ENCODE measurements around the gene DYSF.

GRCh38 chr2:71620851-71621251 is 167.5 kb downstream of the DYSF start:
- no peak for TF ChIP-seq POLR2AphosphoS5 (IDR thresholded peaks at IDR 0.05; ENCODE audit: low read depth, low read length)
- TF ChIP-seq, protein P1, sequence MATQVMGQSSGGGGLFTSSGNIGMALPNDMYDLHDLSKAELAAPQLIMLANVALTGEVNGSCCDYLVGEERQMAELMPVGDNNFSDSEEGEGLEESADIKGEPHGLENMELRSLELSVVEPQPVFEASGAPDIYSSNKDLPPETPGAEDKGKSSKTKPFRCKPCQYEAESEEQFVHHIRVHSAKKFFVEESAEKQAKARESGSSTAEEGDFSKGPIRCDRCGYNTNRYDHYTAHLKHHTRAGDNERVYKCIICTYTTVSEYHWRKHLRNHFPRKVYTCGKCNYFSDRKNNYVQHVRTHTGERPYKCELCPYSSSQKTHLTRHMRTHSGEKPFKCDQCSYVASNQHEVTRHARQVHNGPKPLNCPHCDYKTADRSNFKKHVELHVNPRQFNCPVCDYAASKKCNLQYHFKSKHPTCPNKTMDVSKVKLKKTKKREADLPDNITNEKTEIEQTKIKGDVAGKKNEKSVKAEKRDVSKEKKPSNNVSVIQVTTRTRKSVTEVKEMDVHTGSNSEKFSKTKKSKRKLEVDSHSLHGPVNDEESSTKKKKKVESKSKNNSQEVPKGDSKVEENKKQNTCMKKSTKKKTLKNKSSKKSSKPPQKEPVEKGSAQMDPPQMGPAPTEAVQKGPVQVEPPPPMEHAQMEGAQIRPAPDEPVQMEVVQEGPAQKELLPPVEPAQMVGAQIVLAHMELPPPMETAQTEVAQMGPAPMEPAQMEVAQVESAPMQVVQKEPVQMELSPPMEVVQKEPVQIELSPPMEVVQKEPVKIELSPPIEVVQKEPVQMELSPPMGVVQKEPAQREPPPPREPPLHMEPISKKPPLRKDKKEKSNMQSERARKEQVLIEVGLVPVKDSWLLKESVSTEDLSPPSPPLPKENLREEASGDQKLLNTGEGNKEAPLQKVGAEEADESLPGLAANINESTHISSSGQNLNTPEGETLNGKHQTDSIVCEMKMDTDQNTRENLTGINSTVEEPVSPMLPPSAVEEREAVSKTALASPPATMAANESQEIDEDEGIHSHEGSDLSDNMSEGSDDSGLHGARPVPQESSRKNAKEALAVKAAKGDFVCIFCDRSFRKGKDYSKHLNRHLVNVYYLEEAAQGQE (IDR thresholded peaks at IDR 0.05; ENCODE audit: insufficient read depth in 1 of 2, low read depth in 2 of 2, low read length in 2 of 2), result no peak
- TF ChIP-seq TAF1 (IDR thresholded peaks at IDR 0.05; ENCODE audit: borderline replicate concordance, insufficient read depth, low read length), result no peak

Data from PFSK-1 (cell line).